Measurements from ENCODE around the gene MS4A7. TPM values are rescaled to one million over a fixed set of nuclear protein-coding genes. Genes with fewer than 3 reads are reported as not detected.

The MS4A7 gene
- total RNA-seq, 1 experiment from 2014 or later = 0.22 TPM

DNA sequence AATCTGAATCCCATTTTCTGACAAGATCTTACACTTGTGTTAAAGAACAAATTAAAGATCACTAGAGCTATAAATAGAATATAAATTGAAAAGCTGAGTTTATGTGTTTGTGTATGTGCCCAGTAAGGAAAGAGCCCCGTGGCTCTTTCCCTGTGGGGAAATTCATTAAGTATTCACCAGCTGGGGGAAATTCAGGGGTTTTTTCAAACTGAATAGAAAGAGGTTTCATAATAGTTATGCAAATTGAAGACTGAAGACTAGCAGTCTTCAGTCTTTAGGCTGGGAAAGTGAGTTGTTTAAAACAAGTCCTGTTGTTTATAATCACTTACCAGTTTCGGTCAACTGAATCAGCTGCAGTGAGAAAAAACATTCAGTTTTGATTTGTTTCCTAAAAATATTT, 11.3 kb upstream of the MS4A7 start:
- H3K9me2 ChIP-seq (ENCODE audit: insufficient read depth) = no peaks in the 10 kb centered on the region
- ATAC-seq (no peak), DNase-seq (ENCODE audit: low read depth, low spot score) (no peak)
- no peaks in the 10 kb centered on the region for H3K4me1 ChIP-seq (ENCODE audit: control insufficient read depth in 1 of 2, insufficient read depth in 2 of 2, low read length in 2 of 2)
- no peak overlapping the region for H3K4me2 ChIP-seq (ENCODE audit: low read length)
- ChIA-PET RAD21 (ENCODE audit: low non-redundant PET in 1 of 2, low total read pairs in 2 of 2, uncharacterized antibody in 2 of 2, unreplicated experiment in 2 of 2) (no interaction called here), POLR2A (no interaction called here), CTCF (no interaction called here)
- H3K9ac ChIP-seq (ENCODE audit: low read length) = no peak overlapping the region
- H3K4me3 ChIP-seq (replicated peaks in 1 of 2; ENCODE audit: low read depth in 1 of 2, low read length in 2 of 2) = no peak overlapping the region
- H3K9me3 ChIP-seq (ENCODE audit: control insufficient read depth in 1 of 2, insufficient read depth in 1 of 2, low read depth in 1 of 2, low read length in 2 of 2) = no peaks in the 10 kb centered on the region
- no peaks in the 10 kb centered on the region for H4K20me1 ChIP-seq (ENCODE audit: insufficient read depth)
- H3K36me3 ChIP-seq (ENCODE audit: control insufficient read depth in 1 of 2, insufficient read depth in 2 of 2, low read length in 2 of 2) = no peaks in the 10 kb centered on the region
- TF ChIP-seq SRF (IDR thresholded peaks at IDR 0.05; ENCODE audit: low read depth) (no peak), SP1 (IDR thresholded peaks at IDR 0.05; ENCODE audit: low read depth) (no peak), YY1 (IDR thresholded peaks at IDR 0.05; ENCODE audit: extremely low read depth, insufficient replicate concordance, low read depth, low read length) (no peak), JUND (IDR thresholded peaks at IDR 0.05) (no peak), POLR2AphosphoS5 (IDR thresholded peaks at IDR 0.05; ENCODE audit: low read depth, low read length) (no peak), POLR2A (IDR thresholded peaks at IDR 0.05; ENCODE audit: borderline replicate concordance, extremely low read depth, insufficient read depth, insufficient read length) (no peak), EGR1 (IDR thresholded peaks at IDR 0.05; ENCODE audit: low read depth) (no peak), CEBPB (IDR thresholded peaks at IDR 0.05; ENCODE audit: low read depth) (no peak)
- TF ChIP-seq, protein P1, sequence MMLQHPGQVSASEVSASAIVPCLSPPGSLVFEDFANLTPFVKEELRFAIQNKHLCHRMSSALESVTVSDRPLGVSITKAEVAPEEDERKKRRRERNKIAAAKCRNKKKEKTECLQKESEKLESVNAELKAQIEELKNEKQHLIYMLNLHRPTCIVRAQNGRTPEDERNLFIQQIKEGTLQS (IDR thresholded peaks at IDR 0.05) = no peak
- intact Hi-C loops (cut with micrococcal nuclease) = no loop called here
- no TSS peak for BruUV-seq (replicated peaks)
- H3K79me2 ChIP-seq (ENCODE audit: insufficient read depth, low read length) = no peaks in the 10 kb centered on the region
- no peak overlapping the region for H2AFZ ChIP-seq (ENCODE audit: low read depth, low read length, poor library complexity, severe bottlenecking)
- peaks cover 7% of the 10 kb centered on the region; the same call in 1 of the 2 replicates for H3K27me3 ChIP-seq (ENCODE audit: insufficient read depth, low read length)
- H3K27ac ChIP-seq (ENCODE audit: low read depth, low read length) = no peak overlapping the region

DNA sequence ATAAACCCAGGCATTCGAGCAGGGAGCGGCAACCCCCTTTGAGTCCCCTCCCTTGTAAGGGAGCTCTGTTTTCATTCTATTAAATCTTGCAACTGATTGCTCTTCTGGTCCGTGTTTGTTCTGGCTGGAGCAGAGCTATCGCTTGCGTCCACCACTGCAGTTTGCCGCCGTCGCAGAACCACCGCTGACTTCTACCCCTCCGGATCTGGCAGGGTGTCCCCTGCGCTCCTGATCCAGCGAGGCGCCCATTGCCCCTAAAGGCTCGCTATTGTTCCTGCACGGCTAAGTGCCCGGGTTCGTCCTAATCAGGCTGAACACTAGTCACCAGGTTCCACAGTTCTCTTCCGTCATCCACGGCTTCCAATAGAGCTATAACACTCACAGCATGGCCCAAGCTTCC, 10.4 kb upstream of the MS4A7 start:
- Histone ChIP-seq H3K4me3 (replicated peaks in 1 of 2; ENCODE audit: low read depth in 1 of 2, low read length in 2 of 2) (no peak overlapping the region), H3K4me1 (ENCODE audit: control insufficient read depth in 1 of 2, insufficient read depth in 2 of 2, low read length in 2 of 2) (no peaks in the 10 kb centered on the region), H3K79me2 (ENCODE audit: insufficient read depth, low read length) (no peaks in the 10 kb centered on the region), H3K27me3 (ENCODE audit: insufficient read depth, low read length) (peaks cover 7% of the 10 kb centered on the region; the same call in 1 of the 2 replicates), H3K9me3 (ENCODE audit: control insufficient read depth in 1 of 2, insufficient read depth in 1 of 2, low read depth in 1 of 2, low read length in 2 of 2) (no peaks in the 10 kb centered on the region), H3K9me2 (ENCODE audit: insufficient read depth) (no peaks in the 10 kb centered on the region), H2AFZ (ENCODE audit: low read depth, low read length, poor library complexity, severe bottlenecking) (no peak overlapping the region), H3K9ac (ENCODE audit: low read length) (no peak overlapping the region), H4K20me1 (ENCODE audit: insufficient read depth) (no peaks in the 10 kb centered on the region), H3K36me3 (ENCODE audit: control insufficient read depth in 1 of 2, insufficient read depth in 2 of 2, low read length in 2 of 2) (no peaks in the 10 kb centered on the region), H3K27ac (ENCODE audit: low read depth, low read length) (no peak overlapping the region), H3K4me2 (ENCODE audit: low read length) (no peak overlapping the region)
- POLR2A ChIA-PET = no interaction called here
- no TSS peak for BruUV-seq (replicated peaks)
- intact Hi-C loops (cut with micrococcal nuclease) = no loop called here
- DNase-seq (ENCODE audit: low read depth, low spot score) (no peak), ATAC-seq (no peak)
- RAD21 ChIA-PET (ENCODE audit: low non-redundant PET in 1 of 2, low total read pairs in 2 of 2, uncharacterized antibody in 2 of 2, unreplicated experiment in 2 of 2) = no interaction called here
- CTCF ChIA-PET = no interaction called here
- TF ChIP-seq POLR2AphosphoS5 (IDR thresholded peaks at IDR 0.05; ENCODE audit: low read depth, low read length) = no peak
- TF ChIP-seq ZNF274 (IDR thresholded peaks at IDR 0.05; ENCODE audit: low read depth, low read length) = no peak
- no peak for TF ChIP-seq CBX3 (IDR thresholded peaks at IDR 0.05; ENCODE audit: low read depth)
- TF ChIP-seq, protein P2, sequence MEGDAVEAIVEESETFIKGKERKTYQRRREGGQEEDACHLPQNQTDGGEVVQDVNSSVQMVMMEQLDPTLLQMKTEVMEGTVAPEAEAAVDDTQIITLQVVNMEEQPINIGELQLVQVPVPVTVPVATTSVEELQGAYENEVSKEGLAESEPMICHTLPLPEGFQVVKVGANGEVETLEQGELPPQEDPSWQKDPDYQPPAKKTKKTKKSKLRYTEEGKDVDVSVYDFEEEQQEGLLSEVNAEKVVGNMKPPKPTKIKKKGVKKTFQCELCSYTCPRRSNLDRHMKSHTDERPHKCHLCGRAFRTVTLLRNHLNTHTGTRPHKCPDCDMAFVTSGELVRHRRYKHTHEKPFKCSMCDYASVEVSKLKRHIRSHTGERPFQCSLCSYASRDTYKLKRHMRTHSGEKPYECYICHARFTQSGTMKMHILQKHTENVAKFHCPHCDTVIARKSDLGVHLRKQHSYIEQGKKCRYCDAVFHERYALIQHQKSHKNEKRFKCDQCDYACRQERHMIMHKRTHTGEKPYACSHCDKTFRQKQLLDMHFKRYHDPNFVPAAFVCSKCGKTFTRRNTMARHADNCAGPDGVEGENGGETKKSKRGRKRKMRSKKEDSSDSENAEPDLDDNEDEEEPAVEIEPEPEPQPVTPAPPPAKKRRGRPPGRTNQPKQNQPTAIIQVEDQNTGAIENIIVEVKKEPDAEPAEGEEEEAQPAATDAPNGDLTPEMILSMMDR (IDR thresholded peaks at IDR 0.05 in 2 of 3, conservative IDR thresholded peaks at IDR 0.05 in 1 of 3; ENCODE audit: borderline replicate concordance in 1 of 3, insufficient read depth in 1 of 3, low read depth in 2 of 3, low read length in 2 of 3) = no peak
- TF ChIP-seq TCF7L2 (IDR thresholded peaks at IDR 0.05; ENCODE audit: borderline replicate concordance, extremely low read depth, insufficient read depth, insufficient read length) = no peak
- TF ChIP-seq EZH2 (IDR thresholded peaks at IDR 0.05) = no peak
- no peak for TF ChIP-seq JUND (IDR thresholded peaks at IDR 0.05)
- TF ChIP-seq, protein P1 (IDR thresholded peaks at IDR 0.05) = no peak
- no peak for TF ChIP-seq EGR1 (IDR thresholded peaks at IDR 0.05; ENCODE audit: low read depth)
- no peak for TF ChIP-seq RAD21 (IDR thresholded peaks at IDR 0.05; ENCODE audit: low read depth)
- TF ChIP-seq POLR2A (IDR thresholded peaks at IDR 0.05; ENCODE audit: borderline replicate concordance, extremely low read depth, insufficient read depth, insufficient read length) = no peak
- no peak for TF ChIP-seq CEBPB (IDR thresholded peaks at IDR 0.05; ENCODE audit: low read depth)
- TF ChIP-seq, protein P3, sequence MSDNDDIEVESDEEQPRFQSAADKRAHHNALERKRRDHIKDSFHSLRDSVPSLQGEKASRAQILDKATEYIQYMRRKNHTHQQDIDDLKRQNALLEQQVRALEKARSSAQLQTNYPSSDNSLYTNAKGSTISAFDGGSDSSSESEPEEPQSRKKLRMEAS (IDR thresholded peaks at IDR 0.05) = no peak
- TF ChIP-seq ZFX (IDR thresholded peaks at IDR 0.05) = no peak

Data from HCT116 (cell line).